ENCODE results near the gene CENPF. TPM values are rescaled to one million over a fixed set of nuclear protein-coding genes. Genes with fewer than 3 reads are reported as not detected.

CENPF gene
- total and polyA plus RNA-seq, 2 of the 13 experiments (the other 11 are each of a cell fraction or from before 2014, with no cell fraction given): 14.7 to 84.9 TPM

DNA sequence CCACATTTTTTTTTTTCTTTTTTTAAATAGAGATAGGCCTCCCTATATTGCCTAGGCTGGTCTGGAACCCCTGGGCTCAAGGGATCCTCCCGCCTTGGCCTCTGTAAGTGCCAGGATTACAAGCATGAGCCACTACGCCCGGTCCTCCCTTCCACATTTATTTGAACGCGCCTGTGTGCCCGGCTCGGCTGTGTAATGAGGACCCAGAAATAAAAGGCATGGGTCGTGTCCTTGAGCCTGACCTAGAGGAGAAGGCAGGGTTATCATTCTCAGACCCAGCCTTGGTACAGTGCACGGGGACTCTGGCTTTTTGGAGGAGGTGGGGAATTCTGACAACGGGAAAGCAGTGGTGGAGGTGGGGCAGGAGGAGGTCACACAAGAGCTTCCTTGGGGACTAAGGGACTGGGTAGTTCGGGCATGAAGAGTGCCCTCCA, 841 bp downstream of the CENPF start:
- Histone ChIP-seq H3K27ac (ENCODE audit: extremely low read length, insufficient read depth, low read length) (peak overlapping the region; percentile 82), H3K4me2 (ENCODE audit: low read depth, low read length) (peak overlapping the region; percentile 79), H2AFZ (ENCODE audit: low read length) (peak overlapping the region; percentile 11), H3K4me1 (ENCODE audit: insufficient read depth, low read length) (peaks cover 34% of the 10 kb centered on the region), H3K4me3 (replicated peaks in 1 of 3; ENCODE audit: insufficient read depth in 1 of 3, low read depth in 2 of 3, low read length in 3 of 3) (peak overlapping the region; percentile 80 to 90 (median 87)), H3K79me2 (ENCODE audit: insufficient read depth, low read length) (peaks cover 26% of the 10 kb centered on the region), H4K20me1 (ENCODE audit: insufficient read depth, low read length) (no peaks in the 10 kb centered on the region), H3K9me3 (ENCODE audit: low read length) (no peaks in the 10 kb centered on the region), H3K27me3 (ENCODE audit: control insufficient read depth in 1 of 2, insufficient read depth in 2 of 2, low read length in 2 of 2) (no peaks in the 10 kb centered on the region; a peak in 1 of 5 replicates), H3K36me3 (replicated peaks in 1 of 2; ENCODE audit: control insufficient read depth in 1 of 2, insufficient read depth in 2 of 2, low read length in 2 of 2) (no peaks in the 10 kb centered on the region; a peak in 1 of 5 replicates), H3K9ac (ENCODE audit: insufficient read depth, low read depth, low read length) (peak overlapping the region; percentile 88)
- POLR2A ChIA-PET: no interaction called here
- FAIRE-seq (no peak), ATAC-seq (peak; percentile 24), DNase-seq (ENCODE audit: low spot score) (no peak)
- CTCF ChIA-PET (ENCODE audit: low intra/inter-chr PET ratio, low total read pairs): no interaction called here
- intact Hi-C loops (cut with micrococcal nuclease; ENCODE audit: unreplicated experiment) (no loop called here), in situ Hi-C loops (cut with HindIII; ENCODE audit: extremely low pct_ligation_motif_present, low pct_unique_long_range_greater_than_20kb) (loop anchor here (10.0 kb wide), 1 partner anchor 59 kb away; no protein-coding TSS in a partner anchor)
- under 1% methylated on average over 11 of the region's 11 CpGs for WGBS (ENCODE audit: low lambda C conversion rate)
- no TSS peak for BruUV-seq (replicated peaks)
- no peak for TF ChIP-seq ZZZ3 (CRISPR knock-in tag; IDR thresholded peaks at IDR 0.05; ENCODE audit: borderline replicate concordance)
- TF ChIP-seq RELA (CRISPR knock-in tag; IDR thresholded peaks at IDR 0.05): no peak
- TF ChIP-seq ZNF567 (CRISPR knock-in tag; IDR thresholded peaks at IDR 0.05; ENCODE audit: borderline replicate concordance): no peak
- peak; percentile 30 for TF ChIP-seq ASH2L (IDR thresholded peaks at IDR 0.05; ENCODE audit: insufficient read length, low read depth, low read length)

DNA sequence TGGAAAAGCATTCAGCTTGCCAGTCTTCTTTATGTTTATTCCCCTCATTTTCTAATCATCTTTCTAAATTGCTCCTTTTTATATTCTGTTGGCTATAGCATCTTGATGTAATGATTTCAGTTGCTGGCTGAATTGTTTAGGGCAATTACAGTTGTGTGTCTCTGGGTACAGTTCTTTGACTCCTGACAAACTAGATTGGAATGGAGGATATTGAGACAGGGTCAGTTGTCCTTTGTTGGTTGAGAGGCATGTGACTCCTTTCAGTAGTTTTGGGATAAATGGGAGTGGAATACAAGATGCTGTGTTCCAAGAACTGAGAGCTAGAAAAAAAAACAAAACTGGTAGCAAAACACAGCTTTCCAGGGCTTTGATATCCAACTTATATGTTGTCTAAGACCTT, 1.5 kb downstream of the CENPF start:
- no peaks in the 10 kb centered on the region for H3K9me3 ChIP-seq (ENCODE audit: low read length)
- POLR2A ChIA-PET: no interaction called here
- H3K4me3 ChIP-seq (replicated peaks in 1 of 3; ENCODE audit: insufficient read depth in 1 of 3, low read depth in 2 of 3, low read length in 3 of 3): peak overlapping the region; percentile 80 to 90 (median 87)
- DNase-seq (ENCODE audit: low spot score) (peak; percentile 43), ATAC-seq (no peak), FAIRE-seq (peak; percentile 4)
- peaks cover 32% of the 10 kb centered on the region for H3K79me2 ChIP-seq (ENCODE audit: insufficient read depth, low read length)
- intact Hi-C loops (cut with micrococcal nuclease; ENCODE audit: unreplicated experiment): no loop called here
- in situ Hi-C loops (cut with HindIII; ENCODE audit: extremely low pct_ligation_motif_present, low pct_unique_long_range_greater_than_20kb): loop anchor here (10.0 kb wide), 1 partner anchor 60 kb away; no protein-coding TSS in a partner anchor
- TF ChIP-seq SMARCE1 (IDR thresholded peaks at IDR 0.05; ENCODE audit: borderline replicate concordance) (no peak), ZFP1 (CRISPR knock-in tag; IDR thresholded peaks at IDR 0.05) (no peak), NKX3-1 (CRISPR knock-in tag; IDR thresholded peaks at IDR 0.05) (no peak), ZFP82 (CRISPR knock-in tag; IDR thresholded peaks at IDR 0.05; ENCODE audit: borderline replicate concordance) (no peak)
- TF ChIP-seq, protein P1, sequence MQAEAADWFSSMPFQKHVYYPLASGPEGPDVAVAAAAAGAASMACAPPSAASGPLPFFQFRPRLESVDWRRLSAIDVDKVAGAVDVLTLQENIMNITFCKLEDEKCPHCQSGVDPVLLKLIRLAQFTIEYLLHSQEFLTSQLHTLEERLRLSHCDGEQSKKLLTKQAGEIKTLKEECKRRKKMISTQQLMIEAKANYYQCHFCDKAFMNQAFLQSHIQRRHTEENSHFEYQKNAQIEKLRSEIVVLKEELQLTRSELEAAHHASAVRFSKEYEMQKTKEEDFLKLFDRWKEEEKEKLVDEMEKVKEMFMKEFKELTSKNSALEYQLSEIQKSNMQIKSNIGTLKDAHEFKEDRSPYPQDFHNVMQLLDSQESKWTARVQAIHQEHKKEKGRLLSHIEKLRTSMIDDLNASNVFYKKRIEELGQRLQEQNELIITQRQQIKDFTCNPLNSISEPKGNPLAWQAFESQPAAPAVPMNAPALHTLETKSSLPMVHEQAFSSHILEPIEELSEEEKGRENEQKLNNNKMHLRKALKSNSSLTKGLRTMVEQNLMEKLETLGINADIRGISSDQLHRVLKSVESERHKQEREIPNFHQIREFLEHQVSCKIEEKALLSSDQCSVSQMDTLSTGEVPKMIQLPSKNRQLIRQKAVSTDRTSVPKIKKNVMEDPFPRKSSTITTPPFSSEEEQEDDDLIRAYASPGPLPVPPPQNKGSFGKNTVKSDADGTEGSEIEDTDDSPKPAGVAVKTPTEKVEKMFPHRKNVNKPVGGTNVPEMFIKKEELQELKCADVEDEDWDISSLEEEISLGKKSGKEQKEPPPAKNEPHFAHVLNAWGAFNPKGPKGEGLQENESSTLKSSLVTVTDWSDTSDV (CRISPR knock-in tag; IDR thresholded peaks at IDR 0.05): no peak
- no peaks in the 10 kb centered on the region for H4K20me1 ChIP-seq (ENCODE audit: insufficient read depth, low read length)
- no TSS peak for BruUV-seq (replicated peaks)
- no peaks in the 10 kb centered on the region; a peak in 1 of 5 replicates for H3K36me3 ChIP-seq (replicated peaks in 1 of 2; ENCODE audit: control insufficient read depth in 1 of 2, insufficient read depth in 2 of 2, low read length in 2 of 2)
- H3K4me1 ChIP-seq (ENCODE audit: insufficient read depth, low read length): peaks cover 34% of the 10 kb centered on the region
- peak overlapping the region; percentile 88 for H3K9ac ChIP-seq (ENCODE audit: insufficient read depth, low read depth, low read length)
- H3K4me2 ChIP-seq (ENCODE audit: low read depth, low read length): peak overlapping the region; percentile 79
- CTCF ChIA-PET (ENCODE audit: low intra/inter-chr PET ratio, low total read pairs): no interaction called here
- H3K27ac ChIP-seq (ENCODE audit: extremely low read length, insufficient read depth, low read length): peak overlapping the region; percentile 82
- H2AFZ ChIP-seq (ENCODE audit: low read length): peak overlapping the region; percentile 11
- H3K27me3 ChIP-seq (ENCODE audit: control insufficient read depth in 1 of 2, insufficient read depth in 2 of 2, low read length in 2 of 2): no peaks in the 10 kb centered on the region; a peak in 1 of 5 replicates
